Choroid plexus epithelial cell (primary cell): ENCODE data around the gene BAHD1.

Experiments
- DNase-seq: peaks from one replicate; pipeline ENCODE4 v3.0.0-alpha.2; 2010; ENCODE audit warnings: low read depth
- H3K4me3 ChIP-seq: 2 replicates; pipeline ENCODE4 v1.5.1; 2011; ENCODE audit warnings: low read depth, mild to moderate bottlenecking, control low read depth, low read length, moderate library complexity
- CTCF ChIP-seq: conservative IDR thresholded peaks from 2 replicates; pipeline ENCODE4 v1.5.1; 2011; ENCODE audit warnings: low read depth, mild to moderate bottlenecking, control low read depth, inconsistent platforms, low read length, moderate library complexity

Gene BAHD1

DNA sequence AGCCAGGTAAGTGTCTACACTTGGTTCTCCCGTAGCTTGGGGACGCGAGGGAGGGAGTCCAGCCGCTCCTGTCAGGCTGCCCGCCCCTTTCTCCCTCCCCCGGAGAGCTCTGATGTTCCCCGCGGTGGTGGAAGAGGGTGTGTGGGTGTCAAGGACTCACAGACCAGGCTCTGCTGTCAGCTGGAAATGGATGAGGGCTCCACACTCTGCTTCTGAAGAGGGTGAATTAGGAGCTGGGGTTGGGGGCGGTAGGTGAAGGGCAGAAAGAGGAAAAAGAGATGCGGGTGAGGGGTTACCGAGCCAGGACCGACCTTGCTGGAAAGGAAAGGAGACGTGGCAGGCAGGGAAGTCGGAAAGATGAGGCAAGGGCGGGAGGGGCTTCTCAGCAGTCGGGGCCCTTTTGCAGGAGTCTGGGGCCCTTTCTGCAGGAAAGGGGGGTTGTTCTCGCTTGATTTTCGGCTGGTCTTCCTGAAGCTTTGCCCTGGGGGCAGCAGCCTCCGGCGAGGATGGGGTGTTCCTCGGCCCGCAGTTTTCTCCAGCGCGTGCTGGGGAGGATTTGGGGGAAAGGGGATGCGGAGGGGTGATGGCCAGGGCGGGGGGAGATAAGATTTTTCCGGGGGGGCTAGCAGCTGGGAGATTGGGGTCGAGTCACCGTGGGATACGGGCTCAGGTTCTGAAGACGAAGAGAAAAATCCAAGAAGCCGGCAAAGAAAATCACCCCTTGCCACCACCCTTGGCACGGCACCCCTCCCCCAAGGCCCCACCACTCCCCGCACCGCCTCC lies 602 bp upstream of the BAHD1 start:
- TF ChIP-seq CTCF, result no peak
- DNase-seq, result peak; percentile 36
- H3K4me3 ChIP-seq, result peak overlapping the region; percentile 61

GRCh38 chr15:40441565-40442531 lies 1.1 kb downstream of the BAHD1 start:
- DNase-seq, result no peak
- TF ChIP-seq CTCF, result peak; percentile 22

GRCh38 chr15:40443255-40443654 lies 2.5 kb downstream of the BAHD1 start:
- TF ChIP-seq CTCF, result no peak
- DNase-seq, result no peak
- H3K4me3 ChIP-seq, result peak overlapping the region; percentile 14

More at GRCh38 chr15:40441565-40442531, 1.1 kb downstream of the BAHD1 start:
- H3K4me3 ChIP-seq, result peak overlapping the region; percentile 71

DNA sequence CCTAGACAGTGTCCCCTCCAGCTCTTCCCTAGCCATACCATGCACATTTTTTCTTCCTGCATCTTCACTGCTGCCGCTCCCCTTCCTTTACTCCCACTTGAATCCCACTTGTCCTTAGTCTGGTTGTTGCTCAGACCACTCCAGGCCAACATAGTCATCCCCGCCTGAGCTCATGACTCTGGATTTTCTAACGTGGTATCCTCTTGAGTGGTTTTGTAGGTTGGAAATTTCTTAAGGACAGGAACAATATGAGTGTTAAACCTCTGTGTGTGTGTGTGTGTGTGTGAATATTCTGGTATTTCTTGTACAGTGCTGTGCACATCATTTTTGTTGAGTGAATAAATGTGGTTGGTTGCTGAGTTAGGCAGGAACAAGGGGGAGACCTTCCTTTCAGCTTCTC lies 3.1 kb downstream of the BAHD1 start:
- no peak for TF ChIP-seq CTCF
- no peak for DNase-seq
- H3K4me3 ChIP-seq, result no peak overlapping the region

DNA sequence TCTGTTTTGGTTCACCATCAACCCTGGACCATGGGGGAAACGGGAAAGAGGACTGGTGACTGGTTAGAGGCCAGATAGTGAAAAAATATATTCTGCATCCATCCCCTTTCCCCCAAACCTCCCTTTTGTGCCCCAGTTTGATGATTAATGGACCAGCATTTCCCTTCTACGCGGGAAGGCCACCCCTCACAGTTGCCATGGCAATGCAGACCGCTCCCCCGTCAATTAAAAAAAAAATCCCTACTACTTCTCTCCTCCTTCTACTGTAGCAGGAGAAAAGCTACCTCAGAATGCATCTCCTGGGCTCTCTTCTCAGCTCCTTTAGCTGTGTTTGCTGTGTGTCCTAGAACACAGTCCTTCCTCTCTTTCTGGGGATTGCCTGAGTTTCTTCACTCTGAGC lies 4.0 kb downstream of the BAHD1 start:
- H3K4me3 ChIP-seq, result no peak overlapping the region
- no peak for DNase-seq
- TF ChIP-seq CTCF, result no peak

DNA sequence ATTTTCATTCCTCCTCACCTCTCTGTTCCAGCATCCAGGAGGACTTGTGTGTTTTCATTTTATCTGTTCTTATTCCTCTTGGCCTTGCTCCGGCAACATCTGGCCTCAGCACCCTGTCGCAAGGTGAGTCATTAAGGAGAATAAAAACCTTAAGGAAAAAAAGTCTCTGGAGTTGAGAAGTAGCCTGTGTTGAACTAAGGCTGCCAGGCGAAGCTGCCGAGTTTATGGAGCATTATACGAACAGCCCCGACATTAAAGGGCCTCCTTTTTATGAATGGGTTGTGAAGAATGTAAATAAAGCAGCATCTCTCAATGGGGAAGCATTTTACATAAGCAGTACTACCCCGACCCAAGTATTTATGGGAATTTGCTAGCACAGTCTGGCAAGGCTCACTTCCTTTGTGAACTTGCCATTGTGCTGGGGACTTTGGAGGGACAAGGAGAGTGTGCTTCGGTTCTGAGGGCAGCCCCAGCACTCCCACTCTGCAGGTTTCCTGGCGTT lies 4.7 kb downstream of the BAHD1 start:
- H3K4me3 ChIP-seq, result no peak overlapping the region
- no peak for TF ChIP-seq CTCF
- peak; percentile 59 for DNase-seq
